Lower leg skin (tissue), 3 donors: ENCODE data around the gene SMTN.

Experiments used
- CTCF ChIP-seq, 3 donors: fragments of 450-650 bp; IDR thresholded peaks; one replicate each; pipeline ENCODE4 v1.5.1; 2016; ENCODE audit warnings: antibody characterized with exemption in 3 of 3, mild to moderate bottlenecking in 3 of 3, moderate library complexity in 2 of 3
- POLR2A ChIP-seq, 2 donors: fragments of 450-650 bp; IDR thresholded peaks; one replicate each; pipeline ENCODE4 v1.6.1; 2016 to 2017; ENCODE audit warnings: antibody characterized with exemption in 2 of 2, mild to moderate bottlenecking in 1 of 2, moderate library complexity in 1 of 2

- TF ChIP-seq CTCF (IDR thresholded peaks at IDR 0.05) (no peak), POLR2A (IDR thresholded peaks at IDR 0.05) (no peak)
These were observed 3.0 kb downstream of the SMTN start for GRCh38 chr22:31083923-31084810.
